Activated naive CD8-positive, alpha-beta T cell (primary cell): ENCODE measurements around the gene DAGLA.

ENCODE experiments used
- H3K27ac Mint-ChIP-seq: one replicate; pipeline ENCODE4 v1.8.0; 2021; ENCODE audit warnings: mixed read lengths
- H3K27me3 Mint-ChIP-seq: one replicate; pipeline ENCODE4 v1.8.0; 2021; ENCODE audit warnings: mixed read lengths
- H3K36me3 Mint-ChIP-seq: one replicate; pipeline ENCODE4 v1.8.0; 2021; ENCODE audit warnings: mixed read lengths
- H3K4me1 Mint-ChIP-seq: one replicate; pipeline ENCODE4 v1.8.0; 2021; ENCODE audit warnings: low read depth, mixed read lengths
- H3K4me3 Mint-ChIP-seq: one replicate; pipeline ENCODE4 v1.8.0; 2021; ENCODE audit warnings: mild to moderate bottlenecking, mixed read lengths
- H3K9me3 Mint-ChIP-seq: one replicate; pipeline ENCODE4 v1.8.0; 2021; ENCODE audit warnings: low read depth, mixed read lengths

DAGLA gene

DNA sequence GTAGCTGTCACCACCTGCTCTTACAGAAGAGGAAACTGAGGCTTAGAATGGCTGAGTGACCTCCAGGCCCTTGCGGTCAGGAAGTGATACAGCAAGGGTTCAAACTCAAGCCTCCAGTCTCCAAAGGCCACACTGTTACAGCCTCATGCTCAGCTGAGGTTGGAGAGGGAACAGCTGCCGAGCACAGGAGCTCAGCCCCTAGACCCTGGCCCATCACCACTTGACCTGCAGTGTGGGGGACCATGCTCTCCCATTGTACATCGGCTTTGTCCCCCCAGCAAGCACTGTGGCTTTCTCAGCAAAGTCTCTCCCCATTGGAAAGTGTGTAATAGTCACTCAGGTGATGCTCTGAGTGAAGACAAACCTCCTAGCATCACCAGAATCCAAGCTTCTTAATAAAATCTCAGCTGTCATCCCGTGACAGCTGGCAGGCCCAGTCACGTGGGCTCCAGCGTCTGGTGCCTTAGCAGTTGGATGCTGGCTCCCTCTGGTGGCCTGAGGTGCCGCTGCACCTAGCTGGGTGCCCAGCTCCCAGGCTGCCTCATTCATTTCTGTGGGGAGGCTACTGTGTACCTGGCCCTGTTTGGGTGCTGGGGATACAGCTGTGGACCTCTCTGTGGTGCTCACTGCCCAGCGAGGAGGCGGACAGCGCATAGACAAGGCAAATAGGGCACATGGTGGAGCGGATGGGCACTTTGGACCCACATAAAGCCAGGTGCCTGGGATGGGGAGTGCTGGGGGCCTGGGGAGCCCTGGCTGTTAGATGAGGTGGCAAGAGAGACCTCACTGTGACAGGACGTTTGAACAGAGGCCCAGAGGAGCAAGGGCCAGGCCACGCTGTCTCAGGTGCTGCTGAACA is 53.2 kb downstream of the DAGLA start:
- H3K36me3 Mint-ChIP-seq = no peaks in the 10 kb centered on the region
- H3K27me3 Mint-ChIP-seq = no peaks in the 10 kb centered on the region
- no peak overlapping the region for H3K4me3 Mint-ChIP-seq
- no peak overlapping the region for H3K27ac Mint-ChIP-seq
- no peaks in the 10 kb centered on the region for H3K9me3 Mint-ChIP-seq
- H3K4me1 Mint-ChIP-seq = peaks cover 3% of the 10 kb centered on the region

GRCh38 chr11:61734767-61735166 is 54.6 kb downstream of the DAGLA start:
- Mint-ChIP-seq H3K36me3 (no peaks in the 10 kb centered on the region), H3K27ac (no peak overlapping the region), H3K4me3 (no peak overlapping the region), H3K27me3 (no peaks in the 10 kb centered on the region), H3K4me1 (peaks cover 3% of the 10 kb centered on the region), H3K9me3 (no peaks in the 10 kb centered on the region)

DNA sequence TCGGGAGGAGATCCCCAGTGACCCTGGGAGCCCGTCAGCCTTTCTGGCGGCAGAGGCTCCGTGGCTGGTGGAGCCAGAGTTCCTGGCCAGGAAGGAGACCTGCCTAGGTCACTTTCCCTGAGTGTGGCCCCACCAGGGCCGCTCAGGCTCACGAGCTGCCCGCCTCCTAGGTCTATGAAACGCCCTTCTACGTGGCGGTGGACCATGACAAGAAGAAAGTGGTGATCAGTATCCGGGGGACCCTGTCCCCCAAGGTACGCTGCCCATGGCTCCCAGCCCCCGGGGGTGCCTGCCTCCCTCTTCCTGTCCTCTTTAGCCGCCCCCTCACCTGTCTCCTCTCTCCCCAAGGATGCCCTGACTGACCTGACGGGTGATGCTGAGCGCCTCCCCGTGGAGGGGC is 55.2 kb downstream of the DAGLA start:
- Mint-ChIP-seq H3K4me3 (no peak overlapping the region), H3K9me3 (no peaks in the 10 kb centered on the region), H3K36me3 (no peaks in the 10 kb centered on the region), H3K27me3 (no peaks in the 10 kb centered on the region), H3K27ac (no peak overlapping the region), H3K4me1 (peaks cover 3% of the 10 kb centered on the region)

DNA sequence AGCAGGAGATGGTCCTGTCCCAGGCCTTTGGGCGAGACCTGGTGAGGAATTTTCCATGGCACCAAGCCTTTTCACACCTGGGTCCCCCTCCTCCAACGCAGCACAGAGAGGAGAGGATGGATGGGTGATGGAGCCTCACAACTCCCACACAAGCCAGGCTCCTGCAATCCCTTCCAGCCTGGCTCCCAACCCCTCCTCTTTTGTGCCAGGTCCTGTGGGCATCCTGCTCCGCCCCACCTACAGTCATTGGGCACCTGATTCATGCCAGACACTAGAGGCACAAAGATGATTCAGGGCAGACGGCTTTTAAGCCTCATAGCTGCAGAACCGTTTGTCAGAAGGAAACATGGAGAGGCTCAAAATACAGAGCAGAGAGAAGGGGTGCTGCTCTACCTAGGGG is 56.1 kb downstream of the DAGLA start:
- Mint-ChIP-seq H3K4me1 (peaks cover 3% of the 10 kb centered on the region), H3K4me3 (no peak overlapping the region), H3K27ac (no peak overlapping the region), H3K36me3 (no peaks in the 10 kb centered on the region), H3K9me3 (no peaks in the 10 kb centered on the region), H3K27me3 (no peaks in the 10 kb centered on the region)

- no peaks in the 10 kb centered on the region for H3K27me3 Mint-ChIP-seq
- no peaks in the 10 kb centered on the region for H3K36me3 Mint-ChIP-seq
- H3K4me3 Mint-ChIP-seq = no peak overlapping the region
- H3K4me1 Mint-ChIP-seq = peaks cover 3% of the 10 kb centered on the region
- H3K27ac Mint-ChIP-seq = no peak overlapping the region
- H3K9me3 Mint-ChIP-seq = no peaks in the 10 kb centered on the region
Measured at GRCh38 chr11:61737131-61737530, 56.9 kb downstream of the DAGLA start.

GRCh38 chr11:61737636-61738386 is 57.6 kb downstream of the DAGLA start:
- Mint-ChIP-seq H3K27ac (no peak overlapping the region), H3K9me3 (no peaks in the 10 kb centered on the region), H3K4me1 (peaks cover 3% of the 10 kb centered on the region), H3K36me3 (no peaks in the 10 kb centered on the region), H3K4me3 (no peak overlapping the region), H3K27me3 (no peaks in the 10 kb centered on the region)

DNA sequence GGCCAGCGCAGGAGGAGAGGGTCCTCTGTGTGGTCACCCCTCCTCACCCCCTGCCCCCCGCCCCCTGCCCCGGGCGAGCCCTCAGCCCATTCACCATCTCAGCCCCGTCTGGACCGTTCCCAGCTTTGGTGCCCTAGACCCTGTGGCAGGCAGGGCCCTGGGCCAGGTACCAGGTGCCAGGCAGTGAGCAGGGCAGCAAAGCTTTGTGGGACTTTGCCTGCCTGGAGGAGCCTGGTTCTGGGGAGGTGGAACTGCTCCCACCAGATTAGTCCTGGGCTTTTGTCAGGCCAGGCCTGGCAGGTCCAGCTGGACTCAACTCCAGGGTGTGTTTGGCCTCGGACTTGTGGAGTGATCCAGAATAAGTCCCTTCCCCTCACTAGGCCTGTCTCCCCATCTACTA is 58.6 kb downstream of the DAGLA start:
- Mint-ChIP-seq H3K4me3 (no peak overlapping the region), H3K9me3 (no peaks in the 10 kb centered on the region), H3K36me3 (no peaks in the 10 kb centered on the region), H3K4me1 (no peaks in the 10 kb centered on the region), H3K27me3 (no peaks in the 10 kb centered on the region), H3K27ac (no peak overlapping the region)

DNA sequence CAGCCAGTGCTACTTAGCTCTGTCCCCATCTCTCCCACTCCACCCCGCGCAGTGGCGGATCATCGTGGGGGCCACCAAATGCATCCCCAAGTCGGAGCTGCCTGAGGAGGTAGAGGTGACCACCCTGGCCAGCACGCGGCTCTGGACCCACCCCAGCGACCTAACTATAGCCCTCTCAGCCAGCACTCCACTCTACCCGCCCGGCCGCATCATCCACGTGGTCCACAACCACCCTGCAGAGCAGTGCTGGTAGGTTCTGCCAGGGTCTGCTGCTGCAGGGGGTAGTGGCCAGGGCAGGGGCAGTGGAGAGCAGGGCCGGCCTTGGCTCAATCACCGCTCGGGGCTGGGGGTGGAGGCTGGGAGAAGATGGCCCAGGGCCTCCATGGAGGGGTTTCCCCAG is 59.2 kb downstream of the DAGLA start:
- Mint-ChIP-seq H3K27ac (no peak overlapping the region), H3K4me3 (no peak overlapping the region), H3K9me3 (no peaks in the 10 kb centered on the region), H3K36me3 (no peaks in the 10 kb centered on the region), H3K27me3 (no peaks in the 10 kb centered on the region), H3K4me1 (no peaks in the 10 kb centered on the region)

DNA sequence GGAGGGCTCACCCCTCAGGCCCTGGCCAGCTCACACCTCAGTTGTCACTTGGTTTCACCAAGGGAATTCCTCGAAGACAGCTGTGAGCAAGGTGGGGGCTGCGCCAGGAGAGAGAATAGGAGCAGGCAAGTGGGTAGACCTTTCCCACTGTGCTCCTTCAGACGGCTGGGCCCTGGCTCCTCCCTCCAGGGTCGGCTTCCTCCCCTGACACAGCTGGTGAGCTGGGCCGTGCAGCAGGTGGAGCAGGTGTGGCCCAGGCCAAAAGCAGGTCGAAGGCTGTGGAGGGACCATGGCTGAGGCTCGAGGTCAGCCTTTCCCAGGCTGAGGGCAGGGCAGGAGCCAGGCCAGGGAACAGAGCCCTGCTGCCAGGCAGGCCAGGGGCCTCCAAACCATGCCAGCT is 59.8 kb downstream of the DAGLA start:
- Mint-ChIP-seq H3K4me1 (no peaks in the 10 kb centered on the region), H3K27me3 (no peaks in the 10 kb centered on the region), H3K4me3 (no peak overlapping the region), H3K9me3 (no peaks in the 10 kb centered on the region), H3K36me3 (no peaks in the 10 kb centered on the region), H3K27ac (no peak overlapping the region)

- Mint-ChIP-seq H3K9me3 (no peaks in the 10 kb centered on the region), H3K27me3 (no peaks in the 10 kb centered on the region), H3K36me3 (no peaks in the 10 kb centered on the region), H3K27ac (no peak overlapping the region), H3K4me3 (no peak overlapping the region), H3K4me1 (no peaks in the 10 kb centered on the region)
Measured at GRCh38 chr11:61742391-61742790, 62.2 kb downstream of the DAGLA start.

GRCh38 chr11:61743486-61744095 is 63.4 kb downstream of the DAGLA start:
- Mint-ChIP-seq H3K36me3 (no peaks in the 10 kb centered on the region), H3K4me3 (no peak overlapping the region), H3K27me3 (no peaks in the 10 kb centered on the region), H3K4me1 (no peaks in the 10 kb centered on the region), H3K27ac (no peak overlapping the region), H3K9me3 (no peaks in the 10 kb centered on the region)

- Mint-ChIP-seq H3K9me3 (no peaks in the 10 kb centered on the region), H3K4me1 (no peaks in the 10 kb centered on the region), H3K4me3 (no peak overlapping the region), H3K36me3 (no peaks in the 10 kb centered on the region), H3K27ac (no peak overlapping the region), H3K27me3 (peaks cover 1% of the 10 kb centered on the region)
Measured at GRCh38 chr11:61744181-61744580, 64.0 kb downstream of the DAGLA start.

DNA sequence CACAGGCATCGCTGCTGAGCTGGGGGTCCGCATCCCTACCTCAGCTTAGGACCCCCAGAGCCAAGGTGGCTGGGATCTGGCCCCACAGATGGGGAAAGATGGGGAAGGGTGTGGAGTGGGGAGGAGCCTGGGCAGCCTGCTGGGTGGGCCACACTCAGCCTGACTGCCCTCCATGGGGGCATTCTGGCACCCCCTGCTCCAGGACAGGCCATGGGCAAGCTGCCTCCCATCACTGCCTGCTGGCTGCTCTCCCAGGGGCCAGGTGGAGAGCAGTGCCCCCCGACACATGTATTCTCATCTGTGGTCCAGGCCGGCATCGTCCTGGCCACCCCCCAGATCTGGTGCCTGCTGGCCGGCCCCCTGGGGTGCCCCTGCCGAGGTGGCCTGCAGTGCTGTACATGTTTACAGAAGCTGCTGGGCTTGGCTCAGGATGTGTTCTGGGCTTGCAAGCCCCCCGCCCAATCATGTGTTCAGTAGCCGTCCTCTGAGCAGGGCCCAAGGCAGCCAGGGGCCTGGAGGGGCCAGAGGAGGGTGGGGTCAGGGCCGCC is 64.5 kb downstream of the DAGLA start:
- H3K27ac Mint-ChIP-seq = no peak overlapping the region
- peaks cover 5% of the 10 kb centered on the region for H3K27me3 Mint-ChIP-seq
- H3K4me3 Mint-ChIP-seq = no peak overlapping the region
- H3K36me3 Mint-ChIP-seq = no peaks in the 10 kb centered on the region
- no peaks in the 10 kb centered on the region for H3K4me1 Mint-ChIP-seq
- H3K9me3 Mint-ChIP-seq = no peaks in the 10 kb centered on the region

- Mint-ChIP-seq H3K9me3 (no peaks in the 10 kb centered on the region), H3K27me3 (peaks cover 7% of the 10 kb centered on the region), H3K27ac (no peak overlapping the region), H3K4me3 (no peak overlapping the region), H3K4me1 (peaks cover 1% of the 10 kb centered on the region), H3K36me3 (no peaks in the 10 kb centered on the region)
Measured at GRCh38 chr11:61745781-61746441, 65.7 kb downstream of the DAGLA start.
